D341Med (cell line): ENCODE measurements around the gene TNS1.

Experiments used
- DNase-seq: peaks from one replicate; pipeline ENCODE4 v3.0.0; 2012; ENCODE audit warnings: low spot score

TNS1 gene

GRCh38 chr2:217830807-217831206 lies 172.0 kb downstream of the TNS1 start:
- DNase-seq: no peak

GRCh38 chr2:217830061-217830460 lies 172.7 kb downstream of the TNS1 start:
- no peak for DNase-seq

GRCh38 chr2:217829420-217829819 lies 173.4 kb downstream of the TNS1 start:
- DNase-seq: no peak

- no peak for DNase-seq
Observed at GRCh38 chr2:217828336-217828735, 174.5 kb downstream of the TNS1 start.

GRCh38 chr2:217827430-217828201 lies 175.2 kb downstream of the TNS1 start:
- DNase-seq: no peak

- DNase-seq: no peak
Observed at GRCh38 chr2:217826991-217827390, 175.8 kb downstream of the TNS1 start.

- no peak for DNase-seq
Observed at GRCh38 chr2:217826520-217826919, 176.3 kb downstream of the TNS1 start.

DNA sequence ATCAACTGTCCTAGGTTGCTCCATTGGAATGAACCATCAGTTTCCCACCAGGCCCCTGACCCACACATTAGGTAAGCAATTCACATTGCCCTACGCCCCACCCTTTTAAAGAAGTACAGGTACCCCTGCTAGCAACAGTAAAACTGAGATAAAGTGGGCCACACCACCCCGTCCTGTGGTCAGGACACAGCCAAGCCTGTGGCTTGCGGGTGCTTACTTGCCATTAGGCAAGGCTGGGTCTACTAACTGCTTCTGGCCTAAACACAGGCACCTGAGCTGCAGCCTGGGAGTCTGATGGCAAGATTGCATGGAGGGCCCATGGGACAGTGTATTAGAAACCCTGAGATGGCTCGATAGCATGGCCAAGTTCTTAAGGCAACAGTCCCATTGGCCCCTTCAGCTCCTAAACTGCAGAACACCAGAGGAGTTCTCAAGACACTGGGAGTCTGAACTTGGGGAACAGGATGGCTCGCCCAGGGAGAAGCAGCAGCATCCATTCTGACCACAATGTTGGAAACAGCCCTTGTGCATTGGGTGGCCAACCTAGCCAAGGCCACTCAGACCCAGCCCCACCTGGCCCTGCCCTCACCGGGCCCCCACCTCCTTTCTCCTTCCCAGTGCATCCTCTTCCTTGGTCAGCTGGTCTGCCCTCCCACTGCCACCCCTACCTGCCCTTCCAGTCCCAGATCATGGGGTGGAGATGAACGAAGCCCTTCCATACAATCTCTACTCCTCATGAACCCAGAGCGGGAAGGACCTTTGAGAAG lies 177.1 kb downstream of the TNS1 start:
- DNase-seq: no peak

GRCh38 chr2:217824223-217824622 lies 178.6 kb downstream of the TNS1 start:
- no peak for DNase-seq

DNA sequence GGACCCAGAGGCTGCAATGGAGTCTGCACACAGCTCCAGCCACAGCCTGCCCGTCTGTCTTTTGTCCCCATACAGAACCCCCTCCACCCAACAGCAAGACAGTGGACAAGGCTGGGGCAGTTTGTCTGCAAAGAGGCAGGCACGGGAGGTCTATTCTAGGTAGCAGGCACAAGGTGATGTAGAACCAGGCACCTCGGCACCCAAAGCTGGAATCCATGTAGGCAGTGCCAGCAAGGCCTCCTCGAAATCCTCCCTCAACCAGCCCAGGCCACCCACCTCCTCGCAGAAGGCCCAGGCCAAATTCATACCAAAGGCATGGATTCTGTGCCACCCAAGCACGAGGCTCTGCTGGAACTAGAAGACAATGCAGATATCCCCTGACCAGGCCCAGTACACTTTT lies 179.2 kb downstream of the TNS1 start:
- no peak for DNase-seq

DNA sequence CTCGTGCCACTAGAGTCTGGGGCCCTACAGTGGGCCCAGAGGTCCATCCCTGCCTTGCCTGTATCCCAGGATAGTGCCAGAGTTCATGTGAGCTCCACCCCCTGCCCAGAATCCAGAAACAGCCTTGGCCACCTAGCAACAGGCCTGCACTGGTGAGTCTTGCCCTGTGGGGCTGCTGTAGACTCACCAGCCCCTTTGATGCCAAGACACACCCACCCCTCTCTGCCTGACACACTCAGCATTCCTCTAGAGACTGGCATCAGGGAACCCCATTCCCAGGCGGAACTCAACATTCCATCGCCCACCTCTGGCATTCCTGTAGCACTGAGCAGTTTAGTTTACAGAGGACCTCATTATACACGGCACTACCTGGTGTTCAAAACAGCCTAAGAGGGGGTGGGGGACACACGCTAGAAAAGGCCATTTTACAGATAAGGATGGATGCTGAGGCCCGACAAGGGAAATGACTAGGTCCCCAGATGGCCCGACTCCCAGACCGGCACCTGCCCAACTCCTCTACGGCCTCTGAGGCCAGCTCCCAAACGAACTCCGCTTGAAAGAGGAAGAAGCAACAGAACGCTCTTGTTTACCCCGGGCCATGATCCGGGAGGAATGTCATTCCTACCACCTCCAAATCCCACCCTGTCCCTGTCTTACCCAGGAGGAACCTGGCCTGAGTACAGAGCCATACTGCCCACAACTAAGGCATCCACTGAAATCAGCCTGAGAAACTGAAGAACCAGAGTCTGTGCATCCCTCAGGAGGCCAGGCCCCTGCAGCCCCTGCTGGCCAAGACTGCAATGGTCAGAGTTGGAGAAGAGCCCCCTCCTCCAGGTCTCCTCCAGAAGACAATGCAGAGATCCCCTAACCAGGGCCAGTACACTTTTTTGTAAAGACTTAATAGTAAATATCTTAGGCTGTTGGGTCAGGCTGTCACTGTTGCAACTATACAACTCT lies 180.2 kb downstream of the TNS1 start:
- DNase-seq: no peak

GRCh38 chr2:217821536-217822147 lies 181.2 kb downstream of the TNS1 start:
- no peak for DNase-seq

- DNase-seq: no peak
Observed at GRCh38 chr2:217820904-217821303, 181.9 kb downstream of the TNS1 start.

DNA sequence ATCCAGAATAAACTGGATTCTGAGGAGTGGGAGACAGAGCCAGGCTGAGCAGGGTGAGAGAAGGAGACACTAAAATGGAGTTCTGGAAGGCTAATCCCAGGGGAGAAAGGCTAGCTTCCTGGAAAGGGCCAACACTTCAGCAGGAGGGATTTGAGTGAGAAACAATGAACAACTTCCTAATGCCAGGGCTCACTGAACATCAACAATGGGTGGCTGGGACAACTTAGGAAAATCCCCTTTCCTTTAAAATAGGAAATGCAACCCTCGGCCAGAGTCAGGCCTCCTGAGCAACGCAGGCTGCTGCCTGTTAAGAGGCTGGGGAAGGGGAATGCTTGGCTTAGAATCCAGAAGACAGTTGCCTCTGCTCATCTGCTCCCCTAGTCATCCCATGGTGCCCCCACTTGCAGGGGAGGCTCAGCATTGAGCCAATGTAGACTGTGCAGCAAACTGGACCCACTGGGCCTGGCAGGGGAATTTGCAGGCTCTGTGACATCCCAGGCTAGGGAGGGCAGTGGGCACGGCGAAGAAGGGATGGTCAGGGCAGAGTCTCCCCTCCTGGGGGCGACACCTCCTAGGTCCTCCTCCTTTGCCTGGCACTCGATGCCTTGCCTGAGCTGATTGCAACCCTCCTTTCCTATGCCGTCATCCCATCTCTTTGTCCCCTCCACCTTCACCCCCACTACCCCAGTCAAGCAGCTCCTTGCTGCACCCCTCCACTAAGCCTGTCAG lies 182.5 kb downstream of the TNS1 start:
- DNase-seq: no peak

GRCh38 chr2:217818293-217818850 lies 184.4 kb downstream of the TNS1 start:
- no peak for DNase-seq

DNA sequence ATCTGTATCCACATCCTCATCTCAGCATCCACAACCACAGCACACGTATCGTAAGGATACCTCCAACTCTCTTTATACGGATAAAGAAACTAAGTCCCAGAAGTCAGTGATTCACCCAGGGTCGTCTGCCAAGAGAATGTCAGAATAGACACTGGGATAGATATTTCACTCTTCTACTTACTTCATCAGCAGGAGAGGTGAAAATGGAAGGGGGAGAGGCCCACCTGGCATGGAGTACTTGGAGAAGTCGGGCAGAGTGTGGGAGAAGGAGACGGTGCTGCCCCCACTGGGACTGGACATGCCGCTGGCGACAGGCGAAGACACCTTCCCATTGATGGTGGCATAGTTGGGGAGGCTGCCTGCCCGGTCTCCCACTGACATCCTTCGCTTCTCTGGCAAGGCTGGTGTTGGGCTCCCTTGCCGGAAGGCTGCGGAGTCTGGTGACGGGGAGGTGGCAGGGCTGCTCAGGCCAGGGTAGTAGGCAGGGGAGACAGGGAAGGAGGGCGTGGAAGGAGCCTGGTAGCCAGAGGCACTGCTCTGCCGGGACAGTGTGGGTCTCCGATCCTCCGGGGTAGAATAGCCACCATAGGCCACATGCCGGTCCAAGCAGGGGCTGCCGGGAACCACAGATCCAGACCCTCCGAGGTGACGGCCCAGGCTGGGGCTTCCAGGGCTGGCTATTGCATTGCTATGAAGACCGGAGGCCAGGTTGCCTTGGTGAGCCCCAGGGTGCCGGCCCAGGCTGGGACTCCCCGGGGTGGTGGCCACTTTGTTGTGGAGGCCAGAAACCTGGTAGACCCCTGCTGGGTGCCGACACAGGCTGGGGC lies 185.1 kb downstream of the TNS1 start:
- no peak for DNase-seq

DNA sequence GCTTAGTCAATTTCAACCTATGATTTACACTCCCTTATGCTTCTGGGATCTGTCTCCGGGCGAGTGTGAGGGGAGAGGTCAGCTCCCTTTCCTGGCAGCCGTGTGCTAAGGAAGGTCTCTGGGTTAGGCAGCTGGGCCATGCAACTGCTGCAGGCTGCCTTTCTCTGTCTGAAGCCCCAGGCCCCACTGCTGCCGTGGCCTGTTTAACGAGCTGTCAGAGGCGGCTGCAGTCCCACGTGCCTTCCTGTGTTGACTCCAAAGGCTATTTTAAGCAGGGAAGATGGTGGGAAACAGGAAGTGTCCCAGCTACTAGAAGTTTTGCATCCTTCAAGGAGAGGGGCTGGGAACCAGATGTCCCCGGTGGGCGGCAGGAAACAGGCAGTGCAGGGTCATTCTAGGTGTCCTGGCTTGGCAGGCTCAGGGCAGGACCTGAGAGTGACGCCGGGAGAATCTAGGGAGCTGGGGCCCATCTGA lies 186.4 kb downstream of the TNS1 start:
- DNase-seq: no peak

DNA sequence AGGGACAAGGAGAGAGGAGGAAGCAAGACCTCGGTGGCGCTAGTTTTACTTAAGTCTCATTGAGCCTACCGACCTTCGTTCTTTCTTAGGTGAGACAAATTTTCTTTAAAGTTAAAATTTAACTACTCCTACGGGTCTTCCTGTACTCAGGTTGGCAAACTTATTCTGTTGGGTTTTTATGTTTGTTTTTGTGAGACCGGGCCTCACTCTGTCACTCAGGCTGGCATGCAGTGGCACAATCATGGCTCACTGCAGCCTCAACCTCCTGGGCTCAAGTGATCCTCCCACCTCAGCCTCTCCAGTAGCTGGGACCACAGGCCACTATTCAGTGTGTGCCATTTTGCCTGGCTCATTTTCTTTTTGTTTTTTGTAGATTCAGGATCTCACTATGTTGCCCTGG lies 189.0 kb downstream of the TNS1 start:
- no peak for DNase-seq

DNA sequence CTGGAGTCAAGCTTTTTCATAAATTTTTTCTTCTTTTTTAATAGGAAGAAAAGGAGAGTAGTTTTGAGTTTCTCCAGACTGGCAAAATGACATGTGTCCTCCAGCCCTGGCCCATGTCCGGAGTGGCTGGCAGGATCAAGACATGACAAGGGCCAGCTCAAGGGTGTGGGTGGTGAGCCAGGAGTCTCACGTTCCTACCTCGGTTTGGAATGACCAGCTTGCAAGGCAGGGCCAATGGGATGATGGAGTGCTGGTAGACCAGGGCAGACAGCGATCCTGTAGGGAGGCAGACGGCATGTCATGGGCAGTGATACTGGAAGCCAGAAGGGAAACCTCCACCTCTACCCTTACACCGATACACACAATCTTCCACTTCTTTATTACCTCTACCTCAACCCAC lies 190.6 kb downstream of the TNS1 start:
- no peak for DNase-seq

GRCh38 chr2:217810260-217810659 lies 192.5 kb downstream of the TNS1 start:
- DNase-seq: no peak
